ENCODE measurements around the gene MYOF.
"Not testable (repeated sequence)": the region's sequence is repeated elsewhere in the genome, so short reads cannot be mapped to it uniquely, and the experiment has no call there.

The MYOF gene

GRCh38 chr10:93383562-93383981, 98.6 kb downstream of the MYOF start:
- DNase-seq: no peak

DNA sequence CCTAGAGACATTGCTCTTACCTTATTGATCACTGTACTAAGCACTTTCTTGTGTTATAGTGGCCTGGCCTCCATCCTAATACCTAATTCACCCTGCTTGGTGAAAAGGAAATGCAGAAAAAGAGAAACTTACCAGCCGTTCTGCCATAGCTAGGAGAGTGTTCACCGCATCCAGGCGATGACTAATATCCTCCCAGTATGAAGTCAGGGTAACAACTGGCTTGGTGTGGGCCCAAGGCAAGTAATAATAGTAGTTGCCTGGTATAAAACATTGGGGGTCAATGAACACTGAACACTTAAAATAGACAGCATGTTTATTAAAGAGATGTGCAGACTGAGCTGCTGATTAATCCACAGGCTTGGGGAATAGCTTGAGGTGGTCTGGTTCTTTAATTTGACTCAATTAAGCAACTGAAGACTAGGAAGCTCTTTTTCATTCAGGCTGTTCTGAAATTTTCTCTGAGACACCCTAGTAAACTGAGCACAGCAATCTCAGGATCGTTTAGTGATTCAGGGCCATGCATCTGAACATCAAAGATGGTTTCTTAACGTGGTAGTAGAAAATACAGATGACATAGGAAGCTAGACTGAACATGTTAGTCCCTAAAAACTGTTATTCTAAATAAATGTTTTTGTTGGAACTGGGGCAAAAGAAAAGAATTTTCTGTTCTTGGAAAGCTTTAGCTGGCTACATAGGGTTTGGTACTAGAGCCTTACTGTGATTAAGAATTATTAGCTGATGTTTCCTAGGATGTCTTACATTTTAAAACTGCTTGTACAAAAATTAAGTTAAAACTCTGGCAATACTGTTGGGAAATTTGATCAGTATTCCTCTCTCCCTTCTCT, 102.2 kb downstream of the MYOF start:
- no peak for DNase-seq

GRCh38 chr10:93378997-93379730, 103.0 kb downstream of the MYOF start:
- DNase-seq: no peak

DNA sequence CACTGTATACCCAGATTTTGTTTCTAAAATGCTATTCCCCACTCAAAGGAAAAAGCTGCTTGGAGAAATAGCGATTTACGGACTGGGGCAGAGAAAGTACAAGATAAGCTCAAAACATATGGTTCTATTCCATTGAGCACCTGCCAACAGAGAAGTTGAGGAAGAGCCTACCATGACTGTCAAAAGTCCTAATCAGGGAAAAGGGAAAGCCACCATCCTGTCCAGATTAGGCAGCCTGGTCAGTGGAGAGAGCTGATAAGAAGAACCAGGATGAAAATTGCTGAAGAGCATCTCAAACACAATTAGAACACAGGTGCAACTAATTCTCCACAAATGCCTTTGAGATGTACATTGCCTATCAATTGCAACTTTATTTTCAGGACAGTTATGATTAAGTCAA, 104.1 kb downstream of the MYOF start:
- no peak for DNase-seq

DNA sequence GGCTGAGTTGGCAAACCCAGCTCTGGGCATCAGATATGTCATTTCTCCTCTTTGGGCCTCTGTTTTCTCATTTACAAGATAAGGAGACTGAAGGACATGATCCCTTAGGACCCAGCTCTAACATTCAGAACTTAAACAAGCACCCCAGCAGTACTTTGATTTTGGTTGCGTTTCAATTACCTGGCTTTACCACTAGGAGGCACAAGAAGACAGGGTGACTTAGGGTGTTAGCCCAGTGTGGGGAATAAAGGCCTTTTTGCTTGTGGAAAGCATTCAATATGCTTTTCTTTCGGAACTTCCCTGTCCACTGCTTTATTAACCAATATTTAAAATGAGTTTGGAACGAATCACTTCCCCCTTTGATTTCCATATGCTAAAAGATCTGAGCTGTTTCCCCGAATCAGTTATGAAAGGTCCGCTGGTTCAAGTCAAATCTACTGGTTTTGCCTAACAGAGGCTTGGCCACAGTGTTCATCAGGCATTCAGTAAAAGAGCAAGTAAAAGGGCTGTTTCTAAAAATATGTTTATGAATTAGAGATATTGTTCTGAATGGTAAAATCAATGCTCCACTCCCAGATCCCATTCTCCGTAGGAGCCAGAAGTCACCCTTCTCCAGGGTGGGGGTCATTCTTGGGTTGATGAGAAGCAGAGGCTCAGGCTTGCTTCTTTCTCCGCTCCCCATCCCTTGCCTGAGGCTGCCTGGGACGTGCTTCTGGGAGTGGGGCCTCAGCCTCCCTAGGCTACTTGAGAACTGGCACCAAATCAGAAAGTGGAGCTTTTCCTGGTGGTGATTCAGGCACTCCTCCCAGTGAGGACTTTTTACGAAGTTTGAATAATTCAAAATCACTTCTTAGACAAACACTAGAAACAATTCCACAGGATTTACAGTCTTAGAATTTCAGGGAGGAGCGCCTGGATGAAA, 105.5 kb downstream of the MYOF start:
- DNase-seq: peak; percentile 8

- DNase-seq: no peak
Observed at GRCh38 chr10:93370961-93371360, 111.2 kb downstream of the MYOF start.

DNA sequence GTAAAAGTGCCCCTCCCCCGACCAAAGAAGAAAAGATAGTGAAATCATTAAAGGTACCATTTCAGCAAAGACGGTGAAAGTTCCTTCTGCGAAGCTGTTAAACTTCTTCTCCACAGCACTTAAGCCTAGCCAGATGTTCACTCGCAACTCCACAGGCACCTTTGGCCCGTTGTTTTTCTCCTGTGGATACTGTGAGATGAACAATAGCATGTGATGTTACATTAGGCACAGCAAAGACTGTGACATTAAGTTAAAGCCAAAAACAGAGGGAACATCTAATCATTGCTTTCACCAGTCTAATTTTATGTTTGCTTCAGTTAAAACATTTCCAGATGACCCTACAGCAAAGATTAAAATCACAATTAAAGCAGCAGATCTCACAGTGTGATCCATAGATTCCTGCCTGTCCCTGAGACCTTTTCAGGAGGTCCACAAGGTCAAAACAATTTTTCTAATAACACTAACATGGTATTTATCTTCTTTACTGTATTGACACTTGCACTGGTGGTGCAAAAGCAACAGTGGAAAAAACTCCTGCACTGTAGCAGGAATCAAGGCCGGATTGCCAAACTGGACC, 112.5 kb downstream of the MYOF start:
- no peak for DNase-seq

- DNase-seq: no peak
Observed at GRCh38 chr10:93368210-93368609, 113.9 kb downstream of the MYOF start.

DNA sequence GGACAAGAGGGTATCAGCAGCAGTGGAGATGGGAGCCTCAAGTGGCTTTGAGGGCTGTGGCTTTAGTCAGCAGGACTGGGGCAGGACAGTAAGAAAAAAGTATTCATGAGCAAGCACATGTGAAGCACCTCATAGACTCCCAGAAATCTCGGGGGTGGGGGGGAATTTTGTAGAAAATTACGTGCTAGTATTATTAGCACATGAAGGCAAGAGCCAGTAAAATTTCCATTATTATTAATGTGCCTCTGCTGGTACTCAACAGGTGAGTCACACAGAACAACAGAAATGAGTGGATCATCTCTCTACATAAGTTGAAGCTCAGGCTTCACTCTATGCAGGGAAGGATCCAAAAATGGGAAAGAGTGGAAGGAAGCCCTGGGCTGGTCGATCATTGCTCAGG, 114.5 kb downstream of the MYOF start:
- DNase-seq: no peak

- DNase-seq: no peak
Observed at GRCh38 chr10:93364966-93365365, 117.2 kb downstream of the MYOF start.

DNA sequence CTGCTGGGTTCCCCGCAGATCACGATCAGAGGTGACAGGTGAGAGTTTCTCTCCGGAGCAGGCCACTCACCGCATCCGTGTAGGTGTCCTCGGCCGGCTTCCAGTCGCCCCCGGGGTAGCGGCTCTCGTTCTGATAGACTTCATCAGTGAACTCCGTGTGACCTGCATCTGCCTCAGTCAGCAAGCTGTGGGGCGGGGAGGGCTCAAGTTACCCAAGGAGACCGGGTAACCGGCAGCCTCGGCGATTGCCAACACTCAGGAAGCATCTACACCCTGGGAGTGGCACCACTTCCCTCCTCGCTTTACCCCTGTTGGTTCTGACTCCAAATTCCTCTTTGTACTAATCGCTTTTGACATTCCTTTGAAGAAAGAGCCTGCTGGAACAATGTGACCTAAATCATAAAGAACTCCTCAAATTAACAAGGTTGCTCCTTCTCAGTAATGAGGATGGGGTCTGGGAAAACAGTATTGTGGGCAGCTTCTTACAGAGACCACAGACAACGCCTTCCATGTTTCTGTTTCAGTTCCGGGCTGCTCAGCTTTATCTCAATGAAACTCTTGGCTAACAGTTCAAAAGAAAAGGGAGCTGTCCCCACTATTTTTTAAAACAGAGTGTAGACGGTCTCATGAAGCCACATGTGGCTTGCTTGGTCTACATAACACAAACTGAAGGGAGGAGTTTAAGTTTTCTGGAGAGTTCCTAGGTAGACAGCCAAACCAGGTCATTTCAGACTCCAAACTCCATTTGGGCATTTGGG, 118.1 kb downstream of the MYOF start:
- DNase-seq: no peak

DNA sequence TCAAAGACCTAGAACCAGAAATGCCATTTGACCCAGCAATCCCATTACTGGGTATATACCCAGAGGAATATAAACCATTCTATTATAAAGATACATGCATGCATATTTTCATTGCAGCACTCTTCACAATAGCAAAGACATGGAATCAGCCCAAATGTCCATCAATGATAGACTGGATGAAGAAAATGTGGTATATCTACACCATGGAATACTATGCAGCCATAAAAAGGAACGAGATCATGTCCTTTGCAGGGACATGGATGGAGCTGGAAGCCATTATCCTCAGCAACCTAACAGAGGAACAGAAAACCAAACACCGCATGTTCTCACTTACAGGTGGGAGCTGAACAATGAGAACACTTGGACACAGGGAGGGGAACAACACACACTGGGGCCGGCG, 123.7 kb downstream of the MYOF start:
- DNase-seq: not testable (repeated sequence)

DNA sequence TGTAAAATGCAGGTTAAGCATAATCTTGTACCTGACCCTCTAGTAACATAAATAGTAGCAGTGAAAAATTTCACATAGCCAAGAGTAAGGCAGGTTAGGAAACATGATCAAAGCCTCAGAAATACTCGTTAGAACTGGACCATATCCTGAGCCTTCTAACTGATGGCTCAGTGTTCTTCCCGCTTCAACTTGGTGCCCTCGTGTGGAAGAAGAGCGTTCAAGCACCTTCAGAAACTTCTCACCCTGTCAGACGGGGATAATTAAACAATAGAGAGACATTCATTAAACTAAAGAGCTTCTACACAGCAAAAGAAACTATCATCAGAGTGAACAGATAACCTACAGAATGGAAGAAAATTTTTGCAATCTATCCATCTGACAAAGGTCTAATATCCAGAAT, 124.5 kb downstream of the MYOF start:
- peak; percentile 8 for DNase-seq

GRCh38 chr10:93356516-93356915, 125.6 kb downstream of the MYOF start:
- no peak for DNase-seq

DNA sequence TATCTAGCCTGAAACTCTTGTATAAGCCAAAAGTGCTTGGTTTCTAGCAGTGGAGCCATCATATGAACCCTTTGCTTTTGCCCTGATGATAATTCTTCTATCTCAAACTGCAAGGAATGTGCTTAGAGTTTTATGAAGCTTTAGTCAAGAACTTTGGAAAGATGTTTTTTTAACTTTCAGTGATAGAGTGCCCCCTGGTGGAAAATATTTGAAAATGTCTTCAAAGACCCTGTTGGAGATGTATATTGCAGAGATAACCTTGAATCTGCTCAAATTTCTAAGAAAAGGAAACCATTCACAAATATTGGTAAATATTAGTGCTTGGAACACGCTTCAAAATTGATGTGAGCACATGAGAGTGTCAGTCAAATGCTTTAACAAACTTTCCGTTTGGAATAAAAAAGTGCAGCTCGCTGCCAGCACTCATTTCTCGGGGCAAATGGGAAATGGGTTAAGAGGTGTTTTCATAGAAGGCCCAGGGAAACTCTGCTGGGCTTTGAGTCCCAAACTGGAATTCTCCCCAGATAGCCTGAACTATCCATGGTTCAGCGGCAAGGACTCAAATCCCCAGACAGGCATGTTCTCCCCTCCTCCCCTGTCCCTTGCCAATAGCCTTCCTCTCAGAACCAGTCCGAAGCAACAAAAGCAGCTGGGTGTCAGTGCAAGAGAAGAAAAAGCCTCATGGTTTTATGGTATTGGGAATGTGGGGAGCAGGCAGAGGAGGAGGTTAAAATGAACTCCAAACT, 129.3 kb downstream of the MYOF start:
- no peak for DNase-seq

GRCh38 chr10:93346694-93347093, 135.4 kb downstream of the MYOF start:
- no peak for DNase-seq

DNA sequence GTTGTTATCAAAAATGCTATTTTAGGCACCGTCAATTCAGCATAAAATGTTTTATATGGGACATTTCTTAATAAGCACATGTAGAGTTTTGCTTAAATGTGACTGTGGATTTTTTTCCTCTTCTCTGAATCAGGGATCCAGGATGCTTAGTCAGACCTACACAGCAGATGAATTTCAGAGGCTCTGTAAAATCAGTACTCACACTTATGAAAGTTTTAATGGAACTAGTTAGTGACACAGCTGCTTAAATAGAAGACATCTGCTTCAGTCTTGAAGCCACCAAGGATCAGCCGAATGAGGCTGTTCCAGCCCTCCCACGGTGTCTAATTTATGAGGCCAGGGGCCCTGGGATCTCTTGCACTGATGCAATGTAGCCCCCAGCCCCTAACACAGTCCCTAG, 136.0 kb downstream of the MYOF start:
- no peak for DNase-seq

- no peak for DNase-seq
Observed at GRCh38 chr10:93344691-93345090, 137.4 kb downstream of the MYOF start.

DNA sequence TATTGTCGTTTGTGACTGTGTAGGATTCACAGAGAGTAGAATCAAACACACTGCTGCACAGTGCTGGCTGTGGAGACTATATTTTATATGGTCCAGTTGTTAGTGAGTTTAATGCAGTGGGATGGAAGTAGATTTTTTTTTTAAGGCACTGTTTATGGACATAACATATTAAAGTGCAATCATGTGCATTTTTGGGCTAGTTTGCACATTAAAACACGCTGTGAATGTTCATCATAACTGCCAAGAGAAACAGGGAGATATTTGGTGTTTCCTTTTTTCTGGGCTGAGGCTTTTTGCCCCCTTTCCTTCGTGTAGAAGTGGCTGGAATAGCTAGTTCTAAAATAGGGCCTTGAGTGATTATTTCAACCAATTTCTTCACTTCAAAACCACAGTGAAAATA, 139.2 kb downstream of the MYOF start:
- DNase-seq: no peak

- no peak for DNase-seq
Observed at GRCh38 chr10:93342366-93342765, 139.8 kb downstream of the MYOF start.

GRCh38 chr10:93337309-93337721, 144.8 kb downstream of the MYOF start:
- DNase-seq: no peak

All from activated CD4-positive, alpha-beta T cell treated with anti-CD3 and anti-CD28 coated beads, Interleukin-2, amount 50 U/mL, for 1 hour (primary cell).